ENCODE results near the gene SPINK4.

DNA sequence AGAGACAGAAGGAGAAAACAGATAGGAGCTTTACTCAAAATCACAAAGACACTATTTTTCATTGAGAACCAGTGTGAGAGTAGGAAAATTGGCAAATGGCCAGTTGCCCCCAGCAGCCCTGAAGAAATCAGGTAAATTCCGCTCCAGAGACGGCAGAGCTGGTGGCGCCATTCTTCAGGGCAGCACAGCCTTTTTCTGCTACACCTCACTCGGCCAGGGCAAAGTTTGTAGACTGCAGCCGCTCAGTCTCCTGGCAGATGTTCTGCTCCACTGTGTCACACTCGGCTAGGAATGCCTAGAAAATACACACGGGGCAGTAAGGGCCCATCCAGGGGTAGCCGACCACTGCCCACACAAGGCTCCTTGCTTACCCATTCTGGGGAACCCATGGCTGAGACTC, 15.0 kb downstream of the SPINK4 start:
- TF ChIP-seq, protein P1, sequence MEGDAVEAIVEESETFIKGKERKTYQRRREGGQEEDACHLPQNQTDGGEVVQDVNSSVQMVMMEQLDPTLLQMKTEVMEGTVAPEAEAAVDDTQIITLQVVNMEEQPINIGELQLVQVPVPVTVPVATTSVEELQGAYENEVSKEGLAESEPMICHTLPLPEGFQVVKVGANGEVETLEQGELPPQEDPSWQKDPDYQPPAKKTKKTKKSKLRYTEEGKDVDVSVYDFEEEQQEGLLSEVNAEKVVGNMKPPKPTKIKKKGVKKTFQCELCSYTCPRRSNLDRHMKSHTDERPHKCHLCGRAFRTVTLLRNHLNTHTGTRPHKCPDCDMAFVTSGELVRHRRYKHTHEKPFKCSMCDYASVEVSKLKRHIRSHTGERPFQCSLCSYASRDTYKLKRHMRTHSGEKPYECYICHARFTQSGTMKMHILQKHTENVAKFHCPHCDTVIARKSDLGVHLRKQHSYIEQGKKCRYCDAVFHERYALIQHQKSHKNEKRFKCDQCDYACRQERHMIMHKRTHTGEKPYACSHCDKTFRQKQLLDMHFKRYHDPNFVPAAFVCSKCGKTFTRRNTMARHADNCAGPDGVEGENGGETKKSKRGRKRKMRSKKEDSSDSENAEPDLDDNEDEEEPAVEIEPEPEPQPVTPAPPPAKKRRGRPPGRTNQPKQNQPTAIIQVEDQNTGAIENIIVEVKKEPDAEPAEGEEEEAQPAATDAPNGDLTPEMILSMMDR (optimal IDR thresholded peaks at IDR 0.05 in 1 of 3, IDR thresholded peaks at IDR 0.05 in 1 of 3, conservative IDR thresholded peaks at IDR 0.05 in 1 of 3; ENCODE audit: extremely low read depth in 1 of 3, insufficient read depth in 2 of 3, low read length in 3 of 3) = no peak
- no peak for TF ChIP-seq EZH2 (IDR thresholded peaks at IDR 0.05; ENCODE audit: low read length)
